Keratinocyte (primary cell): ENCODE measurements around the gene DEGS1. TPM values are rescaled to one million over a fixed set of nuclear protein-coding genes. Genes with fewer than 3 reads are reported as not detected.

Source experiments
- DNase-seq: peaks from one replicate; pipeline ENCODE4 v3.0.0-alpha.2; 2011; ENCODE audit warnings: low read depth, missing footprints, low spot score
- FAIRE-seq: peaks from 2 replicates; lab custom pipeline; 2011; peaks lifted over from hg19 to GRCh38; lab: Jason Lieb, UNC
- H2AFZ ChIP-seq: 2 replicates; pipeline ENCODE4 v1.6.0; 2012; ENCODE audit warnings: low read length, control low read depth, inconsistent platforms; ENCODE audit not compliant: control insufficient read depth
- H3K27ac ChIP-seq: 2 replicates; pipeline ENCODE4 v1.5.1; 2011; ENCODE audit warnings: low read length; ENCODE audit not compliant: control insufficient read depth, insufficient read depth
- H3K27me3 ChIP-seq: 3 replicates; pipeline ENCODE4 v1.6.0; 2011; ENCODE audit warnings: low read length; ENCODE audit not compliant: control insufficient read depth, insufficient read depth; ENCODE audit errors: extremely low read depth
- H3K36me3 ChIP-seq, 2 experiments: 2 replicates in 1 of 2; 3 replicates in 1 of 2; pipeline ENCODE4 v1.5.1; 2011; ENCODE audit warnings: low read length in 2 of 2, mild to moderate bottlenecking in 1 of 2; ENCODE audit not compliant: control insufficient read depth in 2 of 2, insufficient read depth in 2 of 2; ENCODE audit errors: extremely low read depth in 1 of 2
- H3K4me1 ChIP-seq: 3 replicates; pipeline ENCODE4 v1.5.1; 2011; ENCODE audit warnings: low read length; ENCODE audit not compliant: control insufficient read depth, insufficient read depth; ENCODE audit errors: extremely low read depth
- H3K4me2 ChIP-seq: 3 replicates; pipeline ENCODE4 v1.6.0; 2011; ENCODE audit warnings: low read depth, low read length; ENCODE audit not compliant: control insufficient read depth, insufficient read depth; ENCODE audit errors: extremely low read depth
- H3K4me3 ChIP-seq, 3 experiments: fragments of 200-600 bp in 1 of 3; sonication (generic) in 1 of 3; 2 replicates in 2 of 3; 3 replicates in 1 of 3; pipeline ENCODE4 v1.5.1; 2011 to 2016; ENCODE audit warnings: low read length in 3 of 3, mild to moderate bottlenecking in 3 of 3, control low read depth in 2 of 3, inconsistent platforms in 1 of 3, low read depth in 1 of 3, mixed read lengths in 1 of 3, mixed run types in 1 of 3, moderate library complexity in 1 of 3; ENCODE audit not compliant: control insufficient read depth in 2 of 3, insufficient read depth in 2 of 3; ENCODE audit errors: extremely low read depth in 1 of 3
- H3K79me2 ChIP-seq: 2 replicates; pipeline ENCODE4 v1.6.0; 2012; ENCODE audit warnings: low read length; ENCODE audit not compliant: control insufficient read depth, insufficient read depth
- H3K9ac ChIP-seq: 3 replicates; pipeline ENCODE4 v1.6.0; 2011; ENCODE audit warnings: low read length; ENCODE audit not compliant: control insufficient read depth, insufficient read depth; ENCODE audit errors: extremely low read depth
- H3K9me1 ChIP-seq: 3 replicates; pipeline ENCODE4 v1.6.0; 2011; ENCODE audit warnings: low read length; ENCODE audit not compliant: control insufficient read depth, insufficient read depth; ENCODE audit errors: extremely low read depth
- H3K9me3 ChIP-seq: 2 replicates; pipeline ENCODE4 v1.5.1; 2012; ENCODE audit warnings: low read depth, low read length; ENCODE audit not compliant: control insufficient read depth
- H4K20me1 ChIP-seq: 3 replicates; pipeline ENCODE4 v1.6.0; 2011; ENCODE audit warnings: low read length; ENCODE audit not compliant: control insufficient read depth, insufficient read depth; ENCODE audit errors: extremely low read depth
- EZH2 ChIP-seq: IDR thresholded peaks from one replicate; pipeline ENCODE4 v1.6.1; 2012; ENCODE audit warnings: inconsistent platforms, mild to moderate bottlenecking, low read length, moderate library complexity
- dilution Hi-C: fragments of 300-500 bp; cut with MboI; formaldehyde crosslinking; loops from one replicate; pipeline ENCODE4 v1.7.0; 2020; ENCODE audit warnings: low sequenced_read_pairs; ENCODE audit not compliant: extremely low pct_ligation_motif_present
- polyA plus RNA-seq, 5 experiments: library from polyadenylated mRNA; depleted of rRNA in 3 of 5; stranded (reverse) in 3 of 5; stranded (forward) in 1 of 5; unstranded in 1 of 5; fragments of >200 nt; gene quantifications; 1 replicate in 1 of 5; 2 replicates in 3 of 5; 3 replicates in 1 of 5; pipeline versions ENCODE4 v1.2.1 to v1.2.3, GENCODE V29; 2011 to 2012; ENCODE audit warnings: missing spikeins in 2 of 5, low read depth in 1 of 5, low replicate concordance in 1 of 5
- TF ChIP-seq, protein P1 (sequence below), 3 experiments: IDR thresholded peaks in 1 of 3; conservative IDR thresholded peaks in 1 of 3; optimal IDR thresholded peaks in 1 of 3; 2 replicates in 2 of 3; 3 replicates in 1 of 3; pipeline versions ENCODE3 to v1.5.1; 2011; ENCODE audit warnings: low read length in 3 of 3, mild to moderate bottlenecking in 3 of 3, moderate library complexity in 2 of 3, control low read depth in 1 of 3, inconsistent platforms in 1 of 3; ENCODE audit not compliant: insufficient read depth in 2 of 3; ENCODE audit errors: extremely low read depth in 1 of 3

The DEGS1 gene
- polyA plus RNA-seq, 1 donor (not counting 4 experiments of a cell fraction or from before 2014, with no cell fraction given): 314 TPM

DNA sequence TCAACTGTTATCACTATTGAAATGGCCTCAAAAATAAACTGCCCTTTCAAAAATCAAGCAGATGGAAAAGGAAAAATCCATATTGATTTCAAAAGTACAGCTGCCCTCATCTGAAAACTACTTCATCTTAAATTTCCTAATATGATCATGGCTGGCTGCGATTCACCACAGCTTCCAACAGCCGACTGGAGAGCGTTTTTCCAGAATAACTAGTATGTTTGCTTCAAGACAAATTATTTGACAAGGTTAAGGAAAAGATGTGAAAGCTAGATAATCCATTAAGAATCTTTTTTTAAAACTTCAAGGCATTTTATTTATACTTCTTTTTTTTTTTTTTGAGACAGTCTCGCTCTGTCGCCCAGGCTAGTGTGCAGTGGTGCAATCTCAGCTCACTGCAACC lies 4.1 kb upstream of the DEGS1 start:
- TF ChIP-seq, protein P1, sequence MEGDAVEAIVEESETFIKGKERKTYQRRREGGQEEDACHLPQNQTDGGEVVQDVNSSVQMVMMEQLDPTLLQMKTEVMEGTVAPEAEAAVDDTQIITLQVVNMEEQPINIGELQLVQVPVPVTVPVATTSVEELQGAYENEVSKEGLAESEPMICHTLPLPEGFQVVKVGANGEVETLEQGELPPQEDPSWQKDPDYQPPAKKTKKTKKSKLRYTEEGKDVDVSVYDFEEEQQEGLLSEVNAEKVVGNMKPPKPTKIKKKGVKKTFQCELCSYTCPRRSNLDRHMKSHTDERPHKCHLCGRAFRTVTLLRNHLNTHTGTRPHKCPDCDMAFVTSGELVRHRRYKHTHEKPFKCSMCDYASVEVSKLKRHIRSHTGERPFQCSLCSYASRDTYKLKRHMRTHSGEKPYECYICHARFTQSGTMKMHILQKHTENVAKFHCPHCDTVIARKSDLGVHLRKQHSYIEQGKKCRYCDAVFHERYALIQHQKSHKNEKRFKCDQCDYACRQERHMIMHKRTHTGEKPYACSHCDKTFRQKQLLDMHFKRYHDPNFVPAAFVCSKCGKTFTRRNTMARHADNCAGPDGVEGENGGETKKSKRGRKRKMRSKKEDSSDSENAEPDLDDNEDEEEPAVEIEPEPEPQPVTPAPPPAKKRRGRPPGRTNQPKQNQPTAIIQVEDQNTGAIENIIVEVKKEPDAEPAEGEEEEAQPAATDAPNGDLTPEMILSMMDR (optimal IDR thresholded peaks at IDR 0.05 in 1 of 3, IDR thresholded peaks at IDR 0.05 in 1 of 3, conservative IDR thresholded peaks at IDR 0.05 in 1 of 3; ENCODE audit: extremely low read depth in 1 of 3, insufficient read depth in 2 of 3, low read length in 3 of 3): no peak
- no peak for TF ChIP-seq EZH2
- Histone ChIP-seq H3K4me2 (peak overlapping the region; percentile 8), H3K4me1 (peaks cover 24% of the 10 kb centered on the region), H3K9me1 (no peaks in the 10 kb centered on the region), H3K9ac (no peak overlapping the region), H3K27me3 (no peaks in the 10 kb centered on the region), H2AFZ (no peak overlapping the region), H3K79me2 (peaks cover 8% of the 10 kb centered on the region), H3K36me3 (no peaks in the 10 kb centered on the region), H3K9me3 (no peaks in the 10 kb centered on the region), H3K27ac (no peak overlapping the region), H4K20me1 (no peaks in the 10 kb centered on the region), H3K4me3 (no peak overlapping the region)
- DNase-seq: no peak
- dilution Hi-C loops: no loop called here
- no peak for FAIRE-seq

DNA sequence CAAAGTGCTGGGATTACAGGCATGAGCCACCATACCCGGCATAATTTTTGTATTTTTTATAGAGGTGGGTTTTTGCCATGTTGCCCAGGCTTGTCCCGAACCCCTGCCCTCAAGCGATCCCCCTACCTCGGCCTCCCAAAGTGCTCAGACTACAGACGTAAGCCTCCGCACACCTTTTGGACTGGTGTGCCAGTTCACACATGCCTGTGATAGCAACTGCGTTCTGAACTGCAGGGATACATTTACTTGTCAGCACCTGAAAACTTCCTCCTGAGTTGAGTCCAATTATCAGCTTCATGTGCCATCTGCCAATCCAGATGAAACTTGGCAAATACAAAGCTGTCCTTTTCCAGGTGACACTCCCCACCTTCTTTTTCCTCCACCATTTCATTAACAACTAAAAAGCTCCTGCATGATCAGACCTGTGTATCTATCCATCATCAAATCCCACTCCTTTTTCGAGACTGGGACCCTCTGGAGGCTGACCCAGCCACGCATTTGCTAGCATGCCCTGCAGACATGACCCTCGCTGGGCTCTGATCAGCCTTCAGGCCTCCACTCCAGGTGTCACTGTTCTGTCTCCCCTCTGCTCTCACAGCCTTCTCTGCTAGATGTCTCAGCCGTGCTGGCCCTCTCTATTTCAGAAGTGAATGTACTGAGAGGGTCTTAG lies 2.1 kb upstream of the DEGS1 start:
- dilution Hi-C loops: no loop called here
- H3K27me3 ChIP-seq: no peaks in the 10 kb centered on the region
- no peaks in the 10 kb centered on the region for H3K9me1 ChIP-seq
- H3K9me3 ChIP-seq: no peaks in the 10 kb centered on the region
- no peaks in the 10 kb centered on the region for H4K20me1 ChIP-seq
- H3K79me2 ChIP-seq: peaks cover 28% of the 10 kb centered on the region
- peak overlapping the region; percentile 73 for H3K27ac ChIP-seq
- no peaks in the 10 kb centered on the region for H3K36me3 ChIP-seq
- TF ChIP-seq, protein P1 (optimal IDR thresholded peaks at IDR 0.05 in 1 of 3, IDR thresholded peaks at IDR 0.05 in 1 of 3, conservative IDR thresholded peaks at IDR 0.05 in 1 of 3; ENCODE audit: extremely low read depth in 1 of 3, insufficient read depth in 2 of 3, low read length in 3 of 3): no peak
- TF ChIP-seq EZH2: no peak
- peak overlapping the region; percentile 25 for H3K9ac ChIP-seq
- no peak for DNase-seq
- H3K4me3 ChIP-seq: no peak overlapping the region
- H3K4me2 ChIP-seq: peak overlapping the region; percentile 86
- H3K4me1 ChIP-seq: peaks cover 25% of the 10 kb centered on the region
- peak; percentile 98 for FAIRE-seq
- H2AFZ ChIP-seq: peak overlapping the region; percentile 57
